Fibroblast of skin of left quadriceps (primary cell): ENCODE data around the gene C6orf52.

ENCODE experiments used
- DNase-seq, 2 experiments: peaks; one replicate each; pipeline ENCODE4 v3.0.0-alpha.2; 2013; ENCODE audit warnings: low read depth in 2 of 2

Gene C6orf52

DNA sequence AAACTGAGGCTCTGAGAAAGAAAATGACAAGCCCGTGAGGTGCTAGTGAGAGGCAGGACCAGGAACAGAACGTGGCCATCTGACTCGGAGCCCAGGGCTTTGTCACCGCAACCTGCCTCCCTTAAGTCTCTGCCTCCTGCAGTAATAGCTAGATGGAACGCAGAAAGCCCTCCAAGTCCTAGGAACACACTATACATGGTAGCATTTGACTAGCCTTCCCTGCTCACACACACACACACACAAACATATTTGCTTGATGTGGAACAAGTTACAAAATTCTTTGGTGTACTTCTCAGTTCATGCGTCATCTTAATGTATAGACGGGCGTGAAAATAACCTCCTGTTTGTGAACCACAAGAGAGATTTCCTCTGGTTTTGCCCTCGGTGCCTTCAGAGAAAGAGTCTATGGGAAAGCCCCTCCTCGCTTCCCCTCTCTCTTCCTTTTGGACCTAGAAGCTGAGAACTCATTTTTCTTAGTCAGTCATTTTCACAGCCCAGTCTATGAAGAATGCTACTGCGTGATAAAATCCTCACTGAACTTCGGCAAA lies 38.8 kb downstream of the C6orf52 start:
- no peak for DNase-seq

DNA sequence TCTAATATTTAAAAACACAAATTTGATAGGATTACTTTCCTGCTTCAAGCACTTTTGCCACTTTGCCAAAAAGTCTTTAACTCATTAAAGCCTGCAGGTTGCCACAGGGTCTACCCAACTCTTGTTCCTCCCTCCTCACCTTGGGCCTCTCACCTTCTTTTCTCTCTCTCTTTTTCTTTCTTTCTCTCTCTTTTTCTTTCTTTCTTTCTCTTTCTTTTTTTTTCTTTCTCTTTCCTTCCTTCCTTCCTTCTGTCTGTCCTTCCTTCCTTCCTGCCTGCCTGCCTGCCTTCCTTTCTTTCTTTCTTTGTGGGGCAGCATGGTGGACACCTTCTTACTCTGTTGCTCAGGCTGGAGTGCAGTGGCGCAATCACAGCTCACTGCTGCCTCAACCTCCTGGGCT lies 50.2 kb downstream of the C6orf52 start:
- no peak for DNase-seq

DNA sequence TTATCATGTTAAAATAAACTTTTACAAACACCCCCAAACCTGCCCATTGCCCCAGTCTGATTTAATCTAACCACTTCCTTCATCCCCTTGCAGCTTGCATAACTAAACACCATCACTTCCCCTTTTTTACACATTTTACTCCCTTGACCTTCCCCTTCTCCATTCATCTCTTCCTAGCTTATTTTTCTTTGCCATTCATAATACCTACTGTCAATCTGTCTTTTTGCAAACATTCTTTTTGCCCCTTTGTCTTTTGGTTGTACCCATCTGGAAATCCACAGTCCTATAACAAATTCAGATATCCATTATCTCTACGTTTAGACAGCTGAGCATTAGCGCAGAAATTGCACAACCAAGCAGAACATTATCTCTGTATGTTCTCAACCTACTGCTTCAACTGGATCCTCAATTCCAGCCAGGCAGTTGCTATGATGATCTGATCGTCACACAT lies 51.2 kb downstream of the C6orf52 start:
- DNase-seq: no peak

DNA sequence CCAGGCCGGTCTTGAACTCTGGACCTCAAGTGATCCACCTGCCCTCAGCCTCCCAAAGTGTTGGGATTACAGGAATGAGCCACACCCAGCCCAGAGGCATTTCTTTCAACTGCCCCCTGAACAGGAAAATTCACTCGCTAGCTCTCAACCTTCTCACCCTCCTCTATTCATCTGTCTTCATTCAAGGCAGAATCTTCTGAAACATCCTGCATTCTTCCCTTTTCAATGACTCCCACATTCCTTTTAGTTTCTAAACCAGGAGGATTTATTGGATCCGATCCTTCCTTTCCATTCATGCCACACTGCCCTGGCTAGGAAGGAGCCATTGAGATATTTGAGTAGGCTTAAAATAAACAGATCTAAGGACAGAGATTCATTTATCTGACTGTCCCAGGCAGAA lies 52.9 kb downstream of the C6orf52 start:
- DNase-seq: no peak

DNA sequence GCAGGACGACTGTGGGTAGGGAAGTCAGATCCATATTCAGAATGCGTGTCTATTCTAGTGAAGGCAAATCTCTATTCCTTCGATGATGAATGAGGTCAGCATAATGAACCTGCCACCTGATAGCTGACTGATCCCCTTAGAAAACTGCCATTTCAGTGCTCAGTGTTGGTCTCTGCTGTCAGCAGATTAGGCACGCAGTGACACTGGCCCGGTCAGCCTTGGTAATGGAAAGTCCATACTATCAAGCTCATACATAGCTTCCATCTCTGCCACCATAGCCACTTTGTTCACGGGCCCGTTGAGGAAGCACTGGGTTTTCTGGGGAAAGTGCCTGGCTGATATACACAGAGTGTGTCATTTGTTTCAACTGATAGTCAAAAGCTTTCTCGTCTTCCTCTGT lies 54.0 kb downstream of the C6orf52 start:
- no peak for DNase-seq

DNA sequence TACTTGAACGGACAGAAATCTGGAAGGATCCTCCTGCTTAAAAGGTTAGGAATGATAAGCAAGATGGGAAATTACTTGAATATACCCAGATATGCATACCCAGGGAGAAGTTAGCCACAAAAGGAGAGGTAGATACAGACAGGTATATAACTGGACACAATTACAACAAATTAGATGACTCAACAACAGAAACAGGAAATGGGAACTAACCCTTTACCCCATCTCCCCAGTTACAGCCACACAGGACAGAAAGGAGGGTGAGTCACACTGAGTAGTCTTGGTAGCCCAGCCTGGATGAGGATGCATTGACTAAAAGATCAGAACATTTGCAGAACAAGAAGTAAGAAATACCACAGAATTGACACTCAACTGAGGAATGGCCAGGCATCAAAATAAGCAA lies 61.2 kb downstream of the C6orf52 start:
- DNase-seq: no peak

DNA sequence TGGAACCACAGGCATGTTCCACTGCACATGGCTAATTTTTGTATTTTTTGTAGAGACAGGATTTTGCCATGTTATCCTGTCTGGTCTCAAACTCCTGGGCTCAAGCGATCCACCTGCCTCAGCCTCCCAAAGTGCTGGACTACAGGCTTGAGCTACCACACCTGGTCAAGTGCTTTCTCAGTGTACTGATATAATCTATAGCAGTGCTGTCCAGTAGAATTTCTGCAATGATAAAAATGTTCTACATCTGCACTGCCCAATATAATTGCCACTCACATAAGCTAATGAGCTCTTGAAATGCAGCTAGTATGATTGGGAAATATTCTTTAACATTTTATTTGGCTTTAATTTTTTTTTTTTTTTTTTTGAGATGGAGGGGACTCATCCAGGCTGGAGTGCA lies 64.2 kb downstream of the C6orf52 start:
- no peak for DNase-seq

DNA sequence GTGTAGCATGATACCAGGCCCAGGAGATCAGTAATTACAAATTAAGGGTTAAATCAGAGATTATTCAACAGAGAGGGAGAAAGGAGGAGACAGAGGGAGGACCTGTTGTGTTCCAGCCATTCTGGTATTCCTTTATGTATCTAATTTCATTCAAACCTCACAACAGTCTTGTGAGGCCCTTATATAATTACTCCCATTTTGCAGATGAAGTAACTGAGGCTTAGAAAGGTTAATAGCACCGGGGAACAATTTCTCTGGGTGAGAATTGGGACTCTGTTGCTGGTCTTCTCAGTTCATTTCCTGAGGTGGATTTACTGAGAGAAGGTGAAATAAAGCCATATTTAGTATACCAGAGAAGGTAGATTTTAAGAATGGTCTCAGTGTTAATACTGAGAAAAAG lies 66.6 kb downstream of the C6orf52 start:
- DNase-seq: no peak

DNA sequence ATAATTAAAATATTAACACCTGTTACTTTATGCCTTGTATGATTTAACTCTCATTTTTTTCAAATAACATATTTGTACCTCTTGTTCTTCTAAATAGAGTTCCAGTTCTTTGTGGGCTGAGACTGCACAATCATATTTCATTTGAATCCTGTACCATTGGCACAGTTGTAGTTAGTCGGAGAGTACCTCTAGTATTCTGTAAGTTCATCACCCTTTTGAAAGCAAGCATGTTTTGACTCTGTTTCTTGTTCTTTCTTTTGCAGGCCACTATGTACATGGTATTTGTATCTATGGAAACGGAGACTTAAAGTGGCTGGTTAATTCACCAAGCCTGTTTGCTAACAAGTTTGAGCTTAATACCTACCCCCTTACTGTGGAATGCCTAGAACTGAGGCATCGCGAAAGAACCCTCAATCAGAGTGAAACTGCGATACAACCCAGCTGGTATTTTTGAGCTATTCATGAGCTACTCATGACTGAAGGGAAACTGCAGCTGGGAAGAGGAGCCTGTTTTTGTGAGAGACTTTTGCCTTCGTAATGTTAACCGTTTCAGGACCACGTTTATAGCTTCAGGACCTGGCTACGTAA lies 68.2 kb downstream of the C6orf52 start:
- no peak for DNase-seq

DNA sequence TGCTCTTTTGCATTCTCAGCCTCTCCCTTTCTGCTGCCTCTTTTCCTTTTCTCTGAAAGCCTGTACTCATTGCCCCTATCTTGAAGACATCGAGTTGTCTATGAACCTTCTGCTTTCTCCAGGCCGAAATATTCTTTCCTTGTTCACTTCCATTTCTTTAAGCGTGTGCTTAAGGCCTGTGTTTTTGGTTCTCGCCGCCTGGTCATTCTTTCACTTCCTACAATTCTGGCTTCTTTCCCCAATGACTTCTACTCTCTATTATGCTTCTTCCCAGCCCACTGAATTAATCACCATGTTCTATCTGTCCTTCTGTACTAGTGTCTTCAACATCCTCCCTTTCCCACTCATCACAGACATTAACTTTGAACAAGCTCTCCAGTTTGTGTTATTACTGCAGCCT lies 69.6 kb downstream of the C6orf52 start:
- no peak for DNase-seq

DNA sequence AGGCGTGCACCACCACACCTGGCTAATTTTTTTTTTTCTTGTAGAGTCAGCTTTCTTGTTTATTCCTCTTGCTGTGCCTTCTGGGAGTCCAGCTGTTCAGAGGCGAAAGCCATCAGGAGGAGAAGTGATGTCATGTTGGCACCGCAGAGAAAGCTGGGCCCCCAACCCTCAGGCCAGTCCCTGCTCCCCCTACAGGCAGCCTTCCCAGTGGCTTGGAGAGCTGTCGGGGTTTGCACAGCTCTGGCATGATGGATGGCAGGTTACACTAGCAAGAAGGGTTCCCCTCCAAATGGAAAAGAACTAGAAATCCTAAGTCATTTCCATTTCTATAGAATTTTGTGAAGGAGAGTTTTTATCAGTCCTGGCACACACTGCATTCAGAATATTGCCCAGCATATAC lies 72.6 kb downstream of the C6orf52 start:
- DNase-seq: no peak
